HG02642 (cell line): ENCODE data around the gene PMEL.

Experiments used
- ATAC-seq: cut with Tn5 transposase; IDR thresholded peaks from one replicate; pipeline ENCODE4 v1.9.1; 2021; ENCODE audit warnings: mild to moderate bottlenecking; ENCODE audit not compliant: unreplicated experiment, poor library complexity

PMEL gene

DNA sequence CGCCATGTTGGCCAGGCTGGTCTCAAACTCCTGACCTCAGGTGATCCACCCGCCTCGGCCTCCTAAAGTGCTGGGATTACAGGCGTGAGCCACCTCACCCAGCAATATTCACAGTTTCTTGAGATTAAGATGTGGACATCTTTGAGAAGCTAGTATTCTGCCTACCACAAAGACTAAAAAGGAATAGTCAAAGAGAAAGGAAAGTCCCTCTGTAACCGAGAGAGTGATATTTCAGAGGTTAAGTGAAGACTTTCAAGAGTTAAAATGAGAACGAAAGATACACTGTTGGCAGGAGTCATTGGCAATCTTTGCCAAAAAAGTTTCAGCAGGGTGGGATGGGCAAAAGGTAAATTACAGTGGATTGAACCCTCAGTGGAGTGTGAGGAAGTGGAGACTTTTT lies 19.3 kb downstream of the PMEL start:
- no peak for ATAC-seq

DNA sequence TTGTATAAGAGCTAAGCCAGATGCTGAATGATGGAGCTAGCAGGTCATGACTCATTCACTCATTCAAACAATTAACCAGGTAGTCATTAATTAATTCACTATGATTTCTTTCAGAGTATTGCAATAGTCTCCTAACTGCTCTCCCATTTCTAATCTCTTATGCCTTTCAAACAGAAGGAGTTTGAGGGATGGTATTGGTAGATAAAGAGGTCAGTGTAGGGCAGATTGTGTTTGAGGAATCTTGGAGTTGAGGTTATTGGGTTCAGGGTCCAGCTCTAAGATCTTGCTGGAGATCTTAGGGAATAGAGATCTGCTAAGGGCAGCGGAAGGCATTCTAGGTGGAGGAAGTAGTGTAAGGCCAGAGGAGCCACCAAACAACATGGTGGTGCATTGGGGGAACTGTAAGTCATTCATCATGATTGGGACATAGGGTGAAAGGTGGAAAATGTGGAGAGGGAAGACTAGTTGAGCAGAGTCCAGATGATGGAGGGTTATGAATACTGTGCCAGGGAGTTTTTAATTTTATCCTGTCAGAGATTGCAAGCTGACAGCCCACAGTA lies 23.2 kb downstream of the PMEL start:
- no peak for ATAC-seq

DNA sequence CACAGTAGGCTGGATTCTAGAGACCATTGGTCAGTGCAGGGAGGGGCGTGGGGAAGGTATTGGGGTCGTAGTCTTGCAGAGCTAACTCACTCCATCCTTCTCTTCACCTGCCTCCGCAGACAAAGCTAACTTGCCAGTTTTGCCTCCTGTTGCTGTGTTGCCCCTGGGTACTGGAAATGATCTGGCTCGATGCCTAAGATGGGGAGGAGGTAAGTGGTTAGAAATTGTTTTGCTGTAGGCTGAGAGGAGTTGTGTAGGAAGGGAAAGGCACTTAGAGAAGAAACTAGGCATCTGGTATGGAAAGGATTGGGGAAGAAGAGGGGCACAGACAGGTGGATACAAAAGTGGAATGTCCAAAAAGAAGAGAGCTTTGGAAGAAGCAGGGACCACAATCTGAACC lies 23.8 kb downstream of the PMEL start:
- ATAC-seq: no peak

DNA sequence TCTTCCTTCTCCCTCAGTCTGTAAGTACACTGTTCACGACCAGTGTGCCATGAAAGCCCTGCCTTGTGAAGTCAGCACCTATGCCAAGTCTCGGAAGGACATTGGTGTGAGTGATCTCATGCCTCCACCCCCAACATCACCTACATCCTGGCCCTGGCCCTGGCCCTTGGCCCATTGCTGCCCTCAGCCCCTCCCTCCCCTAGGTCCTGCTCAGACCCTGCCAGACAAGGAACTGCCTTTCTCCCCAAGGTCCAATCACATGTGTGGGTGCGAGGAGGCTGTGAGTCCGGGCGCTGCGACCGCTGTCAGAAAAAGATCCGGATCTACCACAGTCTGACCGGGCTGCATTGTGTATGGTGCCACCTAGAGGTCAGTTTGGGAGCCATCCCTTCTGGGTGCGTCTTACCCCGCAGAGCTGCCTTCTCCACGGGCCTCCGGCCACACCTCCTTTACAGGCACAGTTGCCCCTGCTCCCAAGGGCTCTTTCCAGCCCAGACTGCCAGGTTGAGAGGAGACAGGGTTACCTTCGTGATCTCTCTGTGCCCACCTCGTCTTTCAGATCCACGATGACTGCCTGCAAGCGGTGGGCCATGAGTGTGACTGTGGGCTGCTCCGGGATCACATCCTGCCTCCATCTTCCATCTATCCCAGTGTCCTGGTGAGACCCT lies 25.6 kb downstream of the PMEL start:
- peak; percentile 97 for ATAC-seq

DNA sequence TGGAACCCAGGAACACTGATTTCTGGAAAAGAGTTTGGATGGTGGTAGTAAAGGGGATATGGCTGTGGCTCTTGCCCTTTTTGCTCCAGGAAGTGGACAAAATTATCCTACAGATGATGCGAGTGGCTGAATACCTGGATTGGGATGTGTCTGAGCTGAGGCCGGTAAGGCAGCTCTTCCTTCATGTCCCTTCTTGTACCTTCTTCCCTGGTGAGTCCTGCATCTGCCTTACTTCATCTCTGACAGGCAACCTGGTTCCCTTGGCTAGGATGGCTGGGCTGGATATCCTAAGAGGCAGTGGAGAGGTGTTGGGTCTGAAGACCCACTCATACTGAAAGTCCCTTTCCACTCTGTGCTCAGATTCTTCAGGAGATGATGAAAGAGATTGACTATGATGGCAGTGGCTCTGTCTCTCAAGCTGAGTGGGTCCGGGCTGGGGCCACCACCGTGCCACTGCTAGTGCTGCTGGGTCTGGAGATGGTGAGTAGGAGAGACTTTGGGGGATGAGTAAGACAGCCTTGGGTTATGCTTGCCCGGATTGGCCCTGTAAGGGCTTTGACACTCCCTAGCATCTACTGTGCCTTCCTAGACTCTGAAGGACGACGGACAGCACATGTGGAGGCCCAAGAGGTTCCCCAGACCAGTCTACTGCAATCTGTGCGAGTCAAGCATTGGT lies 26.9 kb downstream of the PMEL start:
- no peak for ATAC-seq

DNA sequence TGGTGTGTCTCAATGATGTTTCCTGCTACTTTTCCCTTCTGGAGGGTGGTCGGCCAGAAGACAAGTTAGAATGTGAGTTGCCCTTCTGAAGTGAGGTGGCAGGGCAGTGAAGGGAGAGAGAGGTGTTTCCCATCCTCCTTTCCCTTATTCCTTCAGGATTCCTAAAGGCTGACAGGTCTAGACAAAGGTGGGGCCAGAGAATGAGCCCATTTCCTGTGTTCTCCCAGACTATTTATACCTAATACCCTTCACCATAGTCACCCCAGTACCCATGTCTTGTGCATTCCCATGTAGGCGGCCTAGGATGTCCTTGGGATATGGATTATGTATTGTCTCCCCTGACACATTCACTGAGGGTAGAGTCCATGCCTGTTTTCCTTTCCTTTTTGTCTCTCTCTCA lies 27.9 kb downstream of the PMEL start:
- no peak for ATAC-seq

DNA sequence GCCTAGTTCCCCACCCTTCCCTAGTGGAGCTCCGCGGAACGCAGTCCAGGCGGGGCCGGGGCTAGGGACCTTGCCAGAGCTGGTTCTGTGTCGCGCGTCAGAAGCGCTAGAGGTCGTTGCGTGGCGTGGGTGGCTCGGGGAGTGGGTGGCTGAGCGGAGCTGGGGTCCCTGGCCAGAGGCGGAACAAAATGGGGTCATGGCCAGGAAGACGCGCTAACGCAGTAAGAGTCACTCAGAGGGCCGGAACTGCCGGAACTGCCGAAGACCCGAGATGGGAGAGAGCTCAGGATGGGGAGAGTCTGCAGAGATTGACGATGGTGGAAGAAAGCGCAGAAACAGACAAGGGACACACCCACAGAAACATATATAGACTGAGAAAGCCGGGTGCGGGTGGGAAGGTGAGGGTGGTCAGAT lies 30.1 kb downstream of the PMEL start:
- no peak for ATAC-seq

DNA sequence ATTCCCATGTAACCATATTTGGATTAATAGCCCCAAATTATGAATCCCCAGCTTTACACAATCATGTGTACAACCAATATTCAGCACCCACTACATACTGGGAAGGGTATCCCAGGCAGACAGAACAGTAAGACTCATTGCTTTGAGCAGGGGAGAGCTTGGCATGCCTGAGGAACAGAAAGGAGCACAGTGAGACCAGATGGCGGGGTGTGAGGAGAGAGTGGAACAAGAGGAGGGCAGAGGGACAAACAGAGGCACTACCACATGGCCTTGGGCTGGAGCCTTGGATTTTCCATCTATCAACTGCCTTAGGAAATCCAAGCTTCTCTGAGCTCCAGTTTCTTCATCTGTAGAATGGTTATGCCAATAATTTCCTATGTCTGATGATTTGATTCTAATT lies 31.1 kb downstream of the PMEL start:
- no peak for ATAC-seq

DNA sequence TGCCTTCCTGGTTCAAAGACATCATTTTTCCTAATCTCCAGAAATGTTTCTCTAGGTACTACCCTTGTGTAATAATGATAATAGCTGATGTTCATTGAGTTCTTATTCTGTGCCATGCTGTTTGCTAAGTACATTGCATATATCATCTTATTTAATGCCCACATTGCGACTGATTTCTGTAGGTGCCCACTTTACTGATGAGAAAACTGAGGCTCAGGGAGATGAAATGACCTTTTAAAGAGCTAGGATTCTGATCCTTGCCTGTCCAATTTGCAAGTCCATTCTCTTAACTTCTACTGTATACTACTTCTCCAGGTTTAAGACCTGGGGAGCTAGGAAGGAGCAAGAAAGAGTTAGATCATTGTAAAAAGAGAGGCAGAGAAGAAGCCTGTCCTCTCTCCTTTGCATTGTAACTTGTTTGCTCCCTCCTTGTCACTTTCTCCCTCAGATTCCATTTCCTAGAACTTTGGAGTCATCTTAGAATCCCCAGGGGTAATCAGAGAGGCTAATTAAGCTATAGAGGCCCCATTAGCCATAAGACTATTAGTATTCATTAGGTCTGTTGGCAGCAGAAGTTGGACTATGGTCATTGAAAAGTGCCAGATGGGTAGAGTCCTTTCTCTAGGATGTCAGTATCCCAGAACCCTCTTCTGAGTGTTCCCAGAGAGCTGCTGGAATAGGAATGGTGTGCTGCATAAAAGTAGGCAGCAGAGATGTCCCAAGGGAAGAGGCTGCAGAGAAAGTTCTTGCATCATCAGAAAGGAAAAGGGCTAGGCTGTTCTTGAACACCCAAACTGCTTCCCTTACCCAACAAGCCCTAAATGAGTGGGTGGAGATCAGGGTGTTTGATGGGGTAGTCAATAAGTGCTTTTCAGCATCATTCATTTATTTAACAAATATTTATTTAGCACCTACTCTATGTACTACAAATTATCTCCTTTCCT lies 31.8 kb downstream of the PMEL start:
- ATAC-seq: no peak

DNA sequence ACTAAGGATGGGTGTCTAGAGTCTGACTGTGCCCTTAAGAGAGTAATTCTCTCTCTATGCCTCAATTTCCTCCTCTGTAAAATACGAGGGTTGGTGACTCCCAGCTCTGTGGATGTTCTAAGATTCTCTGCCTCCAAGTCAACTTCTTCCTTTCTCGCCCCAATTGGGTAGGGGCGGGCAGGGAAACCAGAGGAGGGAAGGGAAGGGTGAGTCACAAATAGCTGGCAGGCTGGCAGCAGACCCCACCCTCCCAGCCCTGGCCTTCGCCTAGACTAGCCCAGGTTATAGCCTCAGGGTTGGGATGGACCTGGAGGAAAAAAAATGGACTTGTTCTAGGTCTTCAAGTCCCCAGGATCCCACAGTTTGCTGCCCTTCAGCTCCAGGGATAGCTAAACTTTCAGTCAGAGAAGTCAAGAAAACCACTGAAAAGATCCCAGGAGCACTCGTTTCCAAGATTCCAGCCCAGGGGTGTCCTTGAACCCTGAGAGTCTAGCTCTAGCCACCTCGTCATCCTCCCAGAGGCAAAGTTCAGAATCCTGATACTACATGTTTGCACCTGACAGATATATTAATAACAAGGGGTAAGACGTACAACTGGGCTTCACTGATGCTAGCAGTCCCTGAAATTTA lies 32.6 kb downstream of the PMEL start:
- no peak for ATAC-seq

DNA sequence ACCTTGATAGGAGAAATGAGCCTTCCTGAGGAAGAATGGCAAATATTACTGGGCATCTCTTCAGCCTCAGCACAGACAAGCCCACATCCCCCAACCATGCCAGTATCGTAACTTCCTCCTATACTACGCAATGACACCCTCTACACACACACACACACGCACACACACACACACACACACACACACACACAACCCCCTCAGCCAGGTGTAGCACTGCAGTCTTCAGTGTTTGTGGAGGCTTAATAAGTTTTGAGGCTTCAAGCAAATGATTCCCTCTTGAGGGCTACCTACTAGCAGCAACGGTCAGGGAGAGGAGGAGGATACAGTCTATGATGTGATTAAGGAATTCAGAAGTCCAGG lies 33.3 kb downstream of the PMEL start:
- ATAC-seq: no peak

DNA sequence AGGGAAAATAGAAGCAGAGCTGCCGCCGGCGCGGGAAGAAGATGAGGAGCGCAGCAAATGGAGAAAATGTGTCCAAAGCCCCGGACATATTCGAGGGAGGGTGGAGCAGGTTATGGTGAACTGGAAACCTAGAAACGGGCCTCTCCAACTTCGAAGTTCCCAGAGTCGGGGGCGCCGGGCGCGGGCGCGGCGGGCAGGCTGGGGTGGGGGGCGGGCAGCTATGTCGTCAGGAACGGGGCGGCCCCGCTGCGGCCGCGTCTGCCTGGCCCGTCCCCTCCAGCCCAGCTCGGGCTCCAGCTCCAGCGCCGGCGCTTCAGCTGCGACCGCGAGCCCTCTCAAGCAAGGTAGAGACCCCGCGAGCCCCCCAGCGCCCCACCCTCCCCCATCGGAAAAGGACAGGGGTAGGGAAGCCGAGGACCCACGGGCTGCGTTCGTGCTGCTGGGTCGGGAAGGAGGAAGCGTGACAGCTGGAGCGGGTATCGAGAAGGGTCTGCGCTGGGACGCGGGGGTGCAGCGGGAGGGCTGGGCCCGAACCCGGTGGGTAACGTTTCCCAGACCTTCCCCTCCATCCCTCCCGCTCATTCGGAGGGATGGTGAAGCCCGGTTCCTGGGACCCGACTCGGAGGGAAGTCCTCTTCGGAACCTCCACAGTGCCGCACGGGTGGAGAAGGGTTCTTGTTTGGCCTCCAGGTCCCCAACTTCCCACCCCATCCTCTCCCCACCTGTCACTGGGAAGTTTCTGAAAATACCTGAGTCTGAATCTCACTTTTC lies 33.9 kb downstream of the PMEL start:
- no peak for ATAC-seq

DNA sequence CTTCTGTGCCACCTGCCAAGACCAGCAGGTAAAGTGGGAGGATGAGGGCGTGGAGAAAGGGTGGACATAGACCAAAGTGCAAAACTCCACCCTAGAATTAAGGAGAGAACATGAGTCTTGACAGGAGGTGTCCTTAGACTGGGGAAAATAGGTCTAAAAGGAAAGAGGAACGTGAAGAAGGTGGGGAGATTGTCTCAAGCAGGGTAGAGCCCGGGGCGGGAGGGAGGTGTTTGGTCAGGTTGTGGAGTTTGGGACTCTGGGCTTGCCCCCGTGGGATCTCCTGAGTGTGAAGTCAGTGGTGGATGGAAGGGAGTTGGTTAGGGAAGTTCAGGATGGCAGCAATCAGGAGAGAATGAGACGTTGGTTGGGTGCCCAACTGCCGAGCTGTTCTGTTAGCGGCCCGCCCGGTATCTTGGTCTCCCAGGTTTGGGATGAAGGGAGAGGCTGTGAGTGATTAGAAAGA lies 34.5 kb downstream of the PMEL start:
- no peak for ATAC-seq

DNA sequence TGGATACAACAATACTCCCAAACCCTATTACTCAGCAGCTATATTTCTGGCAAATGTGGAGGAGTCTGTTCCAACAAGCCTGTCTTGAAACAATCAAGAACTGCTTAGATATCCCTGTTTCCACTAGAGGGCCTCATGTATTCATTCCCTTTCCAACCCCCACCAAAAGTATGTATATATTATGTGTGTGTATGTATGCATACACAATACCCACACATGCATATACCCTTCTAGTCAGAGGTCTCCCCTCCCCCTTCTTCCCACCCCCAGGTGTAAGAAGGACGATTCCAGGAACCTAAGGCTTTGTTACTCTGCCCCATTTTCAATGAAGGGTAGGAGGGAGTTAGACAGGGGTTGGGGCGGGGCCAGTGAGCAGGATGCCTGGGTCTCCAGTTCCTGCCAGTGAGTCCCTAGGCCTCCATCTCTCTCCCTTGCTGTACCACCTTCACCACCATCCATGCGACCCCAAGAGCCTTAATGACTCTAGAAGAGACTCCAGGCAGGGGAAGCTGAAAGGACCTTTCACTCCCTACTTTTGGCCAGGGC lies 35.0 kb downstream of the PMEL start, which contains the start of gene DGKA:
Gene DGKA, plus strand, starts transcription at position 392 of the 546 bp plus-strand sequence. CDS start 5,342 bp downstream, outside the sequence.
- ATAC-seq: no peak

DNA sequence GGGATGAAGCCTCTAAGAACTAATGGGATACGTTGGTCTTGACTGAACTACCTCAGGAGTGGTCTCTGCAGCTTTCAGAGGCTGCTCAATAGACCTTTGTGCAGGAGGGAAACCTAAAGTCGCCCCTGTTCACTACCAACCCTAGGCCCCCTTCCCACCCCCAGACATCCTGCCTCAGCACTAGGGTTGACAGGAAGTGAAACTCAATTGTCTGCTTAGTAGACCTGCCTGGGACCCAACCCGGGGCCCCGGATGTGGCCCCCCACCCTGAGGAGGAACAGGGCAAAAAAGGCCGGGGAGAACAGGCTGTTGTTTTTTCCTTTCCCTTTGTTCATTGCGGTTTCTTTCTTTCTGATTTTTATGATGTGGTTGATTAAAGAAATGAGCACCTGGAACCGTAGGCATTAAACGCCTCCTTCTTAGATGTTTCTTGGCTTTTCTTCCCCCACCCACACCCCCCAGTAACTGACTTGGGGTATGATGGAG lies 36.5 kb downstream of the PMEL start:
- peak; percentile 32 for ATAC-seq

DNA sequence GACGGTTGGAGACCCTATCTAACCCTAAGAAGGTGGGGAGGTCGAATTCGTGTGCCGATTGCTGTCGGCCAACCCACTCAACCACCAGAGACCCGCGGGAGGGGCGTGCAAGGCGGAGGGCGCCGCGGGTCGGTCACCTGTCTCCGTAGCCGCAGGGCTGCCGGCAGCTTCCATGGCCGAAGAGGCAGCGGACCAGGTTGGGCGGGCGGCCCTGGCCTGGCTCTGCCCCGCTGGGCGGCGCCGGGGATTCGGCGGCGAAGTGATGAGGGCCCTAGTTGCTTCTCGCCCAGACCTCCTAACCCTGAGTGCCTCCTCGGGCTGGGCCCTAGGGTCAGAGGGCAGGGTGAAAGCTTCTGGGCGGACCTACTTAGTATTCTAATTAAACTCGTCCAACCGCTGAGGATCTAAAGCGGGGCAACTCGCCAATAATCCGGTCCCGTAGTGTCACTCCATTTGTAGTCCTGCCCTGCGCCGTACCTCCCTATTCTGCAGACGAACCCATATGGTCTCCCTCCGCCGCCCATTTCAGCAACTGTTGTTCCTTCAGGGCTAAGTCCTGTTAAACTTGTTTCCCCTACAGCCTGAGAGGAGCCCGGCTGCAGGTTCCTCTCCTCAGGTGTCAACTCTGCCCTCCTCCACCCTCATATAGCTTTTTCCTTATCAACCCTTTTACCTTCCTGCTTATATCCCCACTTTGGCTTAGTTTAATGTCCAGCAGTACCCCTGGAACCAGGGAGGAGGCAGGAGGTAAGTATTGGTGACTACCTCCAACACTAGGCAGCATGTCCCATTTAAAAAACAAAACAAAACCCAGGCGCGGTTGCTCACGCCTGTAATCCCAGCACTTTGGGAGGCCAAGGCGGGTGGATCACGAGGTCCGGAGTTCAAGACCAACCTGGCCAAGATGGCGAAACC lies 38.0 kb downstream of the PMEL start, which contains the start of gene PYM1:
Gene PYM1, minus strand, starts transcription at position 307 of the 915 bp plus-strand sequence. Its CDS starts 133 bp downstream, at position 174.
- peak; percentile 44 for ATAC-seq

DNA sequence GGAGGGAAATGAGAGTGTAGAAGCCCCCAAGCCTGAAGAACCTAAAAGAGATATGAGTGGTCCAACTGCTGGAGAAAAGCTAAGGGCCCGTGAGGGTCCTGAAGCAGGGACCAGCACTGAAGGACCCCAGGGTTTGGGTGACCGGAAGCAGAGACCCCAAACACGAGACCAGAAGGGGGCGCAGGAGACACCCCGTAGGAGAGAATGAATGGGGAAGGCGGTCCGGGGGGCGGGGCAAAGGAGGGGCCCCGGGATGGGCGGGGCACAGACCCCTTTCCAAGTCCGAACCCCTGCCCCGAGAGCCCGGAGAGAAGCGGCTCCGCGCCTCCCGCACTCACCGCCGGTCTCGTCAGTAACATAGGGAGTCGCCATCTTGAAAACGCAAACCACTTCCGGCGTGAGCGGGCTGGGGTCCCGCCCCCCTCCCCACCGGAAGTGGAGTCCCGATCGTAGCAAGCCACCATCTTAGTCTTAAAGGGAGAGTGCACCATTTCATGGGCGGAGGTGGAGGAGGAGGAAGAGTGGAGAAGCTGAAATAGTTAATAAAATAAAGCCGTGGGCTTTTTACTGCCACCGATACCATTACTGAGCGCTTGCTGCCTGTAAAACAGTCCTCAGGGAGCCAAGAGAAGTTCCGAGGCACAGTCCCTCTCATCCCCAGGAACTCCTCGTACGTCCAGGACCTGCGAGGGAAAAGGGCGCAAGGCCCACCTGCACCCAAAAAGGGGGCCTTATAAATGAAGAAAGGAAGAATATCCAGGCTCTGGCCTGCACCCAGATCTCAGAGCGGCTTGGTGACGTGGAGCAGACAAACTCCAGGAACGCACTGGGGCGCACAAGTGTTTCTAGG lies 38.9 kb downstream of the PMEL start:
- ATAC-seq: peak; percentile 54
